ENCODE measurements around the gene S100A16. TPM values are rescaled to one million over a fixed set of nuclear protein-coding genes. Genes with fewer than 3 reads are reported as not detected.

S100A16 gene
- total RNA-seq, 2 donors from 2014 or later, result 48.2 to 64.7 TPM

Other genes with a start within 250 kb of the S100A16 start
- gene S100A12, start 237.5 kb downstream of the S100A16 start, total RNA-seq, result 1 to 10 TPM; 5.2 to 8.8 TPM
- 100 to 1,000 TPM; 112 to 201 TPM for gene S100A8, start 222.1 kb downstream of the S100A16 start, total RNA-seq
- not detected for gene S100A7A, start 196.6 kb downstream of the S100A16 start, total RNA-seq
- not detected for gene S100A7, start 152.5 kb downstream of the S100A16 start, total RNA-seq
- gene S100A6, start 77.1 kb downstream of the S100A16 start, total RNA-seq, result 100 to 1,000 TPM; 449 to 518 TPM
- not detected for gene S100A5, start 72.2 kb downstream of the S100A16 start, total RNA-seq
- 100 to 1,000 TPM; 206 to 332 TPM for gene S100A4, start 67.3 kb downstream of the S100A16 start, total RNA-seq
- gene S100A3, start 63.9 kb downstream of the S100A16 start, total RNA-seq, result 1 to 10 TPM in 1 of 2 donors, under 1 TPM in 1; 0.77 to 3.3 TPM
- under 1 TPM in 1 of 2 donors, not detected in 1; 0.84 TPM for gene S100A2, start 47.3 kb downstream of the S100A16 start, total RNA-seq
- 1 to 10 TPM; 1.8 to 5.8 TPM for gene S100A14, start 3.2 kb upstream of the S100A16 start, total RNA-seq
- 100 to 1,000 TPM; 169 to 197 TPM for gene S100A13, start 14.4 kb upstream of the S100A16 start, total RNA-seq
- 1,000 to 10,000 TPM; 1,254 to 1,508 TPM for gene S100A1, start 15.3 kb upstream of the S100A16 start, total RNA-seq
- 10 to 100 TPM; 60.1 to 61.9 TPM for gene CHTOP, start 20.9 kb upstream of the S100A16 start, total RNA-seq
- 10 to 100 TPM; 45.3 to 46.0 TPM for gene SNAPIN, start 45.6 kb upstream of the S100A16 start, total RNA-seq
- gene ILF2, start 57.9 kb upstream of the S100A16 start, total RNA-seq, result 10 to 100 TPM; 63.7 to 91.7 TPM
- 10 to 100 TPM; 28.5 to 39.0 TPM for gene NPR1, start 65.6 kb upstream of the S100A16 start, total RNA-seq
- 10 to 100 TPM; 28.2 to 34.1 TPM for gene INTS3, start 114.9 kb upstream of the S100A16 start, total RNA-seq
- 10 to 100 TPM; 22.9 to 26.5 TPM for gene SLC27A3, start 162.3 kb upstream of the S100A16 start, total RNA-seq

Measured in left cardiac atrium (tissue), 2 donors.